Central memory CD8-positive, alpha-beta T cell (primary cell): ENCODE measurements around the gene RSKR.
"Not testable (repeated sequence)": the region's sequence is repeated elsewhere in the genome, so short reads cannot be mapped to it uniquely, and the experiment has no call there.

ENCODE experiments used
- ATAC-seq: fragments of 150-1000 bp; cut with Tn5 transposase; replicated peaks from 2 replicates; pipeline ENCODE4 v1.10.0; 2022; ENCODE audit warnings: mild to moderate bottlenecking, moderate FRiP score, moderate number of reproducible peaks; ENCODE audit not compliant: poor library complexity, severe bottlenecking; ENCODE audit errors: extremely low read depth
- DNase-seq, 2 donors: peaks; one replicate each; pipeline ENCODE4 v3.0.0; 2021; ENCODE audit warnings: low spot score in 2 of 2
- H3K27ac Mint-ChIP-seq: one replicate; pipeline ENCODE4 v1.8.0; 2022; ENCODE audit warnings: low read depth, mild to moderate bottlenecking, moderate library complexity, mixed read lengths
- H3K27me3 Mint-ChIP-seq: one replicate; pipeline ENCODE4 v1.8.0; 2022; ENCODE audit warnings: mixed read lengths
- H3K36me3 Mint-ChIP-seq: one replicate; pipeline ENCODE4 v1.8.0; 2022; ENCODE audit warnings: mild to moderate bottlenecking, moderate library complexity, mixed read lengths; ENCODE audit not compliant: insufficient read depth
- H3K4me1 Mint-ChIP-seq: one replicate; pipeline ENCODE4 v1.8.0; 2022; ENCODE audit warnings: mixed read lengths
- H3K4me3 Mint-ChIP-seq: one replicate; pipeline ENCODE4 v1.8.0; 2022; ENCODE audit warnings: mild to moderate bottlenecking, moderate library complexity, mixed read lengths
- H3K9me3 Mint-ChIP-seq: one replicate; pipeline ENCODE4 v1.8.0; 2022; ENCODE audit warnings: mixed read lengths

Gene RSKR, protein sequence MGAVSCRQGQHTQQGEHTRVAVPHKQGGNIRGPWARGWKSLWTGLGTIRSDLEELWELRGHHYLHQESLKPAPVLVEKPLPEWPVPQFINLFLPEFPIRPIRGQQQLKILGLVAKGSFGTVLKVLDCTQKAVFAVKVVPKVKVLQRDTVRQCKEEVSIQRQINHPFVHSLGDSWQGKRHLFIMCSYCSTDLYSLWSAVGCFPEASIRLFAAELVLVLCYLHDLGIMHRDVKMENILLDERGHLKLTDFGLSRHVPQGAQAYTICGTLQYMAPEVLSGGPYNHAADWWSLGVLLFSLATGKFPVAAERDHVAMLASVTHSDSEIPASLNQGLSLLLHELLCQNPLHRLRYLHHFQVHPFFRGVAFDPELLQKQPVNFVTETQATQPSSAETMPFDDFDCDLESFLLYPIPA

DNA sequence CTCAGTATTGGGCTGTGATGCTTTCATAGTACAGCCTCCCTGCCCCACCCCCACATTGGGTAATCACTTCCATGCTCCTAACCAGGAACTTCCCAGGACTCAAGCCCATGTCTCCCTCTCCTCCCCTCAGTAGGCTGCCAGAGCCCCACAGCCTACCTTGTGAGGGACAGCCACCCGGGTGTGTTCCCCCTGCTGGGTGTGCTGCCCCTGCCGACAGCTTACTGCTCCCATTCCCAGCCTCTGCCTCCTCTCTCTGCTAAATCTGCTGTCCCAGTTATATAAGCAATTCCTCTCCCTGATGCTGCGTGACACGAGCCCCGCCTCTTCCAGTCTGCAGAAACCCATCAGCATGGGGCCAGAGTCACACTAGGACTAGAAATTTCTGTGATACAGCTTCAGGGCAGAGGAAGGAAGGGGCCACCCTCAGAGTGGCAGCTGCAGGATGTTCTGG is at the start of gene RSKR:
Gene RSKR, minus strand, starts transcription at position 255 of the 451 bp plus-strand sequence. Its CDS starts 24 bp downstream, at position 231.
- H3K27ac Mint-ChIP-seq, result no peak within 1 kb of the TSS

DNA sequence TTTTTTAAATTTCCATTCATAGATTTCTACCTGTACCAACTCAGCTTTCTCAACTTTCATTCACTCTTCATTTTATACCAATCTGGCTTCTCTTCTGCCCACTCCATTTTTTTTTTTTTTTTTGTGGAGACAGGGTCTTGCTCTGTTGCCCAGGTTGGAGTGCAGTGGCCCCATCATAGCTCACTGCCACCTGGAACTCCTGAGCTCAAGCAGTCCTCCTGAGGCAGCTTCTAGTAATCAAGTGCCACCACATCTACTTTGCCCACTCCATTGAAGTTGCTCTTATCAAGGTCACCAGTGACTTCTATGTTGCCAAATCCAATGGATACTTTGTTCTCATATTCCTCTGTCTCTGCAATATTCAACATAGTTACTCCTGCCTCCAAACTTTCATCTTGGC is 49.7 kb upstream of the RSKR start:
- H3K4me3 Mint-ChIP-seq, result peak overlapping the region; percentile 98
- DNase-seq, result no peak
- H3K9me3 Mint-ChIP-seq, result no peaks in the 10 kb centered on the region
- ATAC-seq, result no peak
- H3K36me3 Mint-ChIP-seq, result peaks cover 18% of the 10 kb centered on the region
- no peaks in the 10 kb centered on the region for H3K27me3 Mint-ChIP-seq
- H3K27ac Mint-ChIP-seq, result peak overlapping the region; percentile 99
- peaks cover 70% of the 10 kb centered on the region for H3K4me1 Mint-ChIP-seq

More for the DNA sequence above, at the start of gene RSKR:
- Mint-ChIP-seq H3K36me3 (peaks cover 43% of the 10 kb centered on the region), H3K4me1 (no peaks in the 10 kb centered on the region), H3K9me3 (no peaks in the 10 kb centered on the region), H3K27me3 (no peaks in the 10 kb centered on the region), H3K4me3 (no peak within 1 kb of the TSS)
- DNase-seq, result no peak
- no peak for ATAC-seq

DNA sequence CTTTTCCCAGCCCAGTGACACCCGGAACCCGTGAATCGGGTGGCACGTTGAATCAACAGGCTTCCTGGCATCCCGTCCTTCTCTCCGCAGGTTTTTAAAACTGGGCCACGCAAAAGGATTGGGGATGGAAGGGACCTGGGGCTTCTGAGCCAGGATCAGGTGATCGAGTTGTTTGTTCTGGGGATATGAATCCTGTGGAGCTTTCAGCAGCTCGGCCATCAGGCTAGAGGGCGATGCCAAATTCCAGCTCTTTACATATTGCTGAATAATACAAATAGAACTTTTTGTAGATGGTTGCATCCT is 48.5 kb upstream of the RSKR start:
- Mint-ChIP-seq H3K9me3 (no peaks in the 10 kb centered on the region), H3K4me3 (peak overlapping the region; percentile 98), H3K4me1 (peaks cover 62% of the 10 kb centered on the region), H3K27ac (peak overlapping the region; percentile 99), H3K27me3 (no peaks in the 10 kb centered on the region), H3K36me3 (peaks cover 18% of the 10 kb centered on the region)
- ATAC-seq (no peak), DNase-seq (no peak)

DNA sequence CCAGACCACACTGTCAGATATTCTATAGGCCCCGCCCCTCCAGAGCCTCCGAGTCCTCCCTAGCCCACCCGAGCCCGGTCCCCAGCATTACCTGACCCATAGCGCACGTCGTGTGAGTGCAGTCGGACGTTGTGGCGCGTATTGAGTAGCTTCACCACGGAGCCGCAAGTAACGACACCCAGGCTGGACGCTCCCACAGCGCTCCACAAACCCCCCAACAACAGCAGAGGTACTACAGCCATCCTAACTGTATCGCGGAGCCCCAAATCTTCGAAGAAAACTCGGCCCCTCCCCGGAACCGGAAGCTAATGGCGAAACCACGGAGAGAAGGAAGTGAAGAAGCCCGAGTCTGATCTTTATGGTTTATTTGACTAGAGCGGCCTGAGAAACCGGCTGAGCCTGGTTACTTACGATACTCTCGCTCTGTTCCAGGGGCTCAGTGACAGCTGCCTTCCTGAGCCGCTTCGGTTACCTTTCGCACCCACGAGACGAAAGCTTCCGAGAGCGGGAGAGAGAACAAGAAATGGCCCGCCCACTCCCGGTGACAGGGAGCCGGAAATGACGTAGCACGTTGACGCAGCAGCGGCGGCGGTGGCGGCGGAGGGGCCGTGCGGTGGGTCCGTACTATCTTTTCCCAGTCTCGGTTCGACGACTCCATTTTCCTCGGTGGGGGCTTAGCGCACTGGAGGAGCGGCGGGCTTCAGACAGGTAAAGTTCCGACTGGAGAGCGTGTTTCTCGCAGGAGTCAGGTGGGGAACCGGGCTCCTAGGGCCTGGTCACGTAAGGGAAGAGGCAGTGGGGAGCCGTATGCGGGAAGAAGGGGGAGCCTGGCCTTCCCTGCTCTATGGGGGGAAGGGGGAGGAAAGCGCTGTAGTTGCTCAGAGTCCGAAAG is 47.9 kb upstream of the RSKR start, which contains the start of the genes SDF2 and SUPT6H:
Gene SDF2, minus strand, starts transcription at position 272 of the 892 bp plus-strand sequence. Its CDS starts 30 bp downstream, at position 242.
Gene SUPT6H, plus strand, starts transcription at position 571 of the 892 bp plus-strand sequence. CDS start 11,197 bp downstream, outside the sequence.
- H3K9me3 Mint-ChIP-seq, result no peaks in the 10 kb centered on the region
- peak within 1 kb of the TSS; percentile 99 for H3K27ac Mint-ChIP-seq
- DNase-seq (peak; percentile 92 to 93), ATAC-seq (peak; percentile 91)
- H3K4me3 Mint-ChIP-seq, result peak within 1 kb of the TSS; percentile 98
- H3K4me1 Mint-ChIP-seq, result peaks cover 60% of the 10 kb centered on the region
- H3K36me3 Mint-ChIP-seq, result peaks cover 16% of the 10 kb centered on the region
- no peaks in the 10 kb centered on the region for H3K27me3 Mint-ChIP-seq

DNA sequence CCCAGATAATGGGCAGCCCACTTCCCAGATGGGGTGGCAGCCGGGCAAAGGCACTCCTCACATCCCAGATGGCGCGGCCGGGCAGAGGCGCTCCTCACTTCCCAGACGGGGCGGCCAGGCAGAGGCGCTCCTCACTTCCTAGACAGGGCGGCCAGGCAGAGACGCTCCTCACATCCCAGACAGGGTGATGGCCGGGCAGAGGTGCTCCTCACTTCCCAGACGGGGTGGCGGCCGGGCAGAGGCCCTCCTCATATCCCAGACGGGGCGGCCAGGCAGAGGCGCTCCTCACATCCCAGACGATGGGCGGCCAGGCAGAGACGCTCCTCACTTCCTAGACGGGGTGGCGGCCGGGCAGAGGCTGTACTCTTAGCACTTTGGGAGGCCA is 45.5 kb upstream of the RSKR start:
- Mint-ChIP-seq H3K4me3 (peak overlapping the region; percentile 98), H3K4me1 (peaks cover 54% of the 10 kb centered on the region), H3K27ac (peak overlapping the region; percentile 75), H3K36me3 (peaks cover 15% of the 10 kb centered on the region)
- DNase-seq, ATAC-seq, H3K27me3 Mint-ChIP-seq, H3K9me3 Mint-ChIP-seq: not testable (repeated sequence)

DNA sequence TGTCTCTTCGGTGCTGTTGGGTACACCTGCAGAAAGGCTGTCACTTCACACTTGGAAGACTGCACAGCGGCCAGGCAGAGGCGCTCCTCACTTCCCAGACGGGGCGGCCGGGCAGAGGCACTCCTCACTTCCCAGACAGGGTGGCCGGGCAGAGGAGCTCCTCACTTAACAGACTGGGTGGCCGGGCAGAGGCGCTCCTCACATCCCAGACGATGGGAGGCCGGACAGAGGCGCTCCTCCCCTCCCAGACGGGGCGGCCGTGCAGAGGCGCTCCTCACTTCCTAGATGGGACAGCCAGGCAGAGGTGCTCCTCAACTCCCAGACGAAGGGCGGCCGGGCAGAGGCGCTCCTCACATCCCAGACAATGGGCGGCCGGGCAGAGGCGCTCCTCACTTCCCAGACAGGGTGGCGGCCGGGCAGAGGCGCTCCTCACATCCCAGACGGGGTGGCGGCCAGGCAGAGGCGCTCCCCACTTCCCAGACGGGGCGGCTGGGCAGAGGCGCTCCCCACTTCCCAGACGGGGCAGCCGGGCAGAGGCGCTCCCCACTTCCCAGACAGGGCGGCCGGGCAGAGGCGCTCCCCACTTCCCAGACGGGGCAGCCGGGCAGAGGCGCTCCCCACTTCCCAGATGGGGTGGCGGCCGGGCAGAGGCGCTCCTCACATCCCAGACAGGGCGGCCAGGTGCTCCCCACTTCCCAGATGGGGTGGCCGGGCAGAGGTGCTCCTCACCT is 44.9 kb upstream of the RSKR start:
- H3K4me3 Mint-ChIP-seq, H3K27me3 Mint-ChIP-seq, DNase-seq, H3K9me3 Mint-ChIP-seq, H3K27ac Mint-ChIP-seq, ATAC-seq: not testable (repeated sequence)
- H3K36me3 Mint-ChIP-seq, result peaks cover 16% of the 10 kb centered on the region
- H3K4me1 Mint-ChIP-seq, result peaks cover 50% of the 10 kb centered on the region

DNA sequence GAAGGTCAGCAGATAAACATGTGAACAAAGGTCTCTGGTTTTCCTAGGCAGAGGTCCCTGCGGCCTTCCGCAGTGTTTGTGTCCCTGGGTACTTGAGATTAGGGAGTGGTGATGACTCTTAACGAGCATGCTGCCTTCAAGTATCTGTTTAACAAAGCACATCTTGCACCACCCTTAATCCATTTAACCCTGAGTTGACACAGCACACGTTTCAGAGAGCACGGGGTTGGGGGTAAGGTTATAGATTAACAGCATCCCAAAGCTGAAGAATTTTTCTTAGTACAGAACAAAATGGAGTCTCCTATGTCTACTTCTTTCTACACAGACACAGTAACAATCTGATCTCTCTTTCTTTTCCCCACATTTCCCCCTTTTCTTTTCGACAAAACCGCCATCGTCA is 44.4 kb upstream of the RSKR start:
- not testable (repeated sequence) for H3K27ac Mint-ChIP-seq

DNA sequence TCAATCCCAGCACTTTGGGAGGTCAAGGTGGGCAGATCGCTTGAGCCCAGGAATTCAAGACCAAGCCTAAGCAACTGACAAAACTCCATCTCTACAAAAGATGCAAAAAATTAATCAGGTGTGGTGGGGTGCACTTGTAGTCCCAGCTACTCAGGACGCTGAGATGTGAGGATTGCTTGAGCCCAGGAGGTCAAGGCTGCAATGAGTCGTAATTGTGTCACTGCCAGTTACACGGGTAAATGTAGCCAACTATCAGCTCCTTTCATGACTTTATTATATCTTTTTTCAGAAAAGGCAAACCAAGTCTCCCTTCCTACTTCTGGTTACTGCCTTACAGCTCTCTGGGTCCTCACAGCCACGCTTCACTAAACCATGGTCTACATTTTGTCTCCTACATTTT is 43.8 kb upstream of the RSKR start:
- peaks cover 48% of the 10 kb centered on the region for H3K4me1 Mint-ChIP-seq
- no peaks in the 10 kb centered on the region for H3K27me3 Mint-ChIP-seq
- no peak overlapping the region for H3K27ac Mint-ChIP-seq
- no peak for ATAC-seq
- no peaks in the 10 kb centered on the region for H3K9me3 Mint-ChIP-seq
- DNase-seq, result no peak
- H3K4me3 Mint-ChIP-seq, result no peak overlapping the region
- peaks cover 19% of the 10 kb centered on the region for H3K36me3 Mint-ChIP-seq

More for the DNA sequence above, 44.4 kb upstream of the RSKR start:
- peaks cover 50% of the 10 kb centered on the region for H3K4me1 Mint-ChIP-seq
- H3K4me3 Mint-ChIP-seq, H3K27me3 Mint-ChIP-seq, DNase-seq, ATAC-seq, H3K9me3 Mint-ChIP-seq: not testable (repeated sequence)
- peaks cover 19% of the 10 kb centered on the region for H3K36me3 Mint-ChIP-seq

DNA sequence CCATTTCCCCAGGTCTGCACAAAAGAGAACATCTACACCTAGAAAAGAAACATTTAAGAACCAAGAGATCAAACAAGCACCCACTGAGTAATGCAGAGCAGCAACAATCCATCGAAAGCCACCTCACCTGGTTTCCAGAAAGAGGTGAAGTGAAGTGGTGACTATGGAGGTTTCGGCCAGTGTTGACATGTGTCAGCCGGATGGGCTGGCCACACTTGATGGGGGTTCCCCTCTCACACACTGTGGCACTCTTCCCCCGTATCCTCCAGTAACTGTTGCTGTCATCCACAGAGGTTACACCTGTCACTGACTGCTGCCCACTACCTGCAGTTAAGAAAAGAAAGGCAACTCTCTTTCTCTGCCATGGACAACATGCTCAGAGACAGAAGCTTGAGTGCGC is 41.2 kb upstream of the RSKR start:
- no peak for ATAC-seq
- H3K27ac Mint-ChIP-seq, result no peak overlapping the region

DNA sequence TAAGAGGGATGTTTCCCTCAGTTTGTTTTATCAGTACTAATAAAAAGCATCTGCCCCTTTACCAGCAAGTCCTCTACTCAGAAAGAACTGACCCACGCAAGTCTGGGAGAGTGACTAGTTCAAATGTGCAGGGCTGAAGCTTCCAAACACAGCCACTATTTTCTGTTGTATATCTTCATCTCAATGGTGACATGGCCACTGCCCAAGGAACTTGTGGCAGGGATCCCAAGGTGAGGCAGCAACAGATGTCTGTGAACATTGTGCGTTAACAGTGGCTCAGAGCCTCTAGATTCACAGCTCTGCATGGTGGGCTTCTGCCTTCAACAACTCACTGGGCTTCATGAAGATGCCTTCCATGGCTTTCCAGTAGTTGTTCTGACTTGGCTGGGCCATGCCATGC is 34.7 kb upstream of the RSKR start:
- no peak for ATAC-seq
- Mint-ChIP-seq H3K4me1 (peaks cover 39% of the 10 kb centered on the region), H3K4me3 (no peak overlapping the region), H3K36me3 (peaks cover 26% of the 10 kb centered on the region), H3K27me3 (no peaks in the 10 kb centered on the region), H3K9me3 (no peaks in the 10 kb centered on the region), H3K27ac (no peak overlapping the region)
- DNase-seq, result no peak

More for the DNA sequence above, 41.2 kb upstream of the RSKR start:
- Mint-ChIP-seq H3K4me1 (peaks cover 32% of the 10 kb centered on the region), H3K27me3 (no peaks in the 10 kb centered on the region), H3K36me3 (peaks cover 25% of the 10 kb centered on the region), H3K4me3 (no peak overlapping the region), H3K9me3 (no peaks in the 10 kb centered on the region)
- DNase-seq, result no peak

DNA sequence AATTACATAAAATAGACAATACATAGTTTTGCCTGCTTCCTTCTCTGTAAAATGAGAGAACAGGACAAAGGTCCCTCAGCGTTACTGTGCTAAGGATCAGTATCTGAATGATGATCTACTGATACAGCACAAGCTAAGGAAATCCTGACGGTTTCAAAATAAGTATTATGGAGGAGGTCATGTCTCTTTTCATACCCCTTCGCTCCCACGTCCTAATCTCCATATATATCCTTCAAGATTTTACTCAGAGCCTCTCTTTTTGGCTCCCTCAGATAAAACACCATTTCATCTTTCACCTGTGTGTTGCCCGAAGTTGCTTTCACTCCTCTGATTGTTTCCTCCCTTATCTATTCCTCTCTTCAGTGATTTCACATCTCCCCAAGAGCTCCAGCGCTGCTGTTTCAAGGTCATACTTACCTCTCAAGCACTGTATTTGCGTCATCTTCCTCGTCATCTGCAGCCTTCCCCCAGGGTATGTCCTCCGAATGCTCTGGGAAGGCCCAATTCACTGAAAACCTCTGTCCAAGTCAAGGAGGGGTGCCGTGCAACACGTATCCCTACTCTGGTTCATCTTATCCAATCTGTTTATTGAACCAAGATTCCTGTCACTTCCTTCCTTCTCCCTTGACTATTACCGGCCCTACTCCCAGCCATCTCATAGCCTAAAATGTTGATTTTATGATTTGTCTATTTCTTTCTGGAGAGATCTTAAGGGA is 32.2 kb upstream of the RSKR start:
- DNase-seq (no peak), ATAC-seq (no peak)
- peak overlapping the region; percentile 95 for H3K4me3 Mint-ChIP-seq
- peaks cover 31% of the 10 kb centered on the region for H3K36me3 Mint-ChIP-seq
- peaks cover 37% of the 10 kb centered on the region for H3K4me1 Mint-ChIP-seq
- no peaks in the 10 kb centered on the region for H3K27me3 Mint-ChIP-seq
- no peaks in the 10 kb centered on the region for H3K9me3 Mint-ChIP-seq
- peak overlapping the region; percentile 84 for H3K27ac Mint-ChIP-seq
